Measurements from ENCODE around the gene IKZF1. TPM values are rescaled to one million over a fixed set of nuclear protein-coding genes. Genes with fewer than 3 reads are reported as not detected.
A peak's percentile ranks its signal among the peaks of the same experiment; 100 is the strongest.

IKZF1 gene
- total RNA-seq, 1 experiment from 2014 or later = 0.77 TPM

DNA sequence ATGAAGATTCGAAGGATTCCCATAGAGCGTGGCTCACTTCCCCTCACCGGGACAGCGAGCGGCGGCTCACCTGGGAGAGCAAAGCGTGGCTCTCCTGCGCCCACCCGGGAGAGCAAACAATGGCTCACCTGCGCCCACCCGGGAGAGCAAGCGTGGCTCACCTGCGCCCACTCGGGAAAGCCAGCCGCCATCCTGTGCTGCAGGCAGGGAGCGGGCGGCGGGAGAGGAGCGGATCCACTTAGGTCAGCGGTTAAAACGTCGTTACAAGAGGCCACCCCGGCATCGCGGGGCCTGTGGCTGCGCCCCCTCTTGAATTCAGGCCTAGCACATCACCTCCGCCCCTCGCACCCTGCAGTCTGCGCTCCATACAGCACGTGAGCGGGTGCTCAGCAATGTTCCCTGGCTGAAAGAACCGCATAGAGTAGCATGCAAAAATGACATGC, 146.1 kb downstream of the IKZF1 start:
- in situ Hi-C loops (cut with HindIII; ENCODE audit: low pct_unique_long_range_greater_than_20kb, low sequenced_read_pairs) (no loop called here), intact Hi-C loops (cut with micrococcal nuclease; ENCODE audit: unreplicated experiment) (no loop called here)
- TF ChIP-seq, protein P1, sequence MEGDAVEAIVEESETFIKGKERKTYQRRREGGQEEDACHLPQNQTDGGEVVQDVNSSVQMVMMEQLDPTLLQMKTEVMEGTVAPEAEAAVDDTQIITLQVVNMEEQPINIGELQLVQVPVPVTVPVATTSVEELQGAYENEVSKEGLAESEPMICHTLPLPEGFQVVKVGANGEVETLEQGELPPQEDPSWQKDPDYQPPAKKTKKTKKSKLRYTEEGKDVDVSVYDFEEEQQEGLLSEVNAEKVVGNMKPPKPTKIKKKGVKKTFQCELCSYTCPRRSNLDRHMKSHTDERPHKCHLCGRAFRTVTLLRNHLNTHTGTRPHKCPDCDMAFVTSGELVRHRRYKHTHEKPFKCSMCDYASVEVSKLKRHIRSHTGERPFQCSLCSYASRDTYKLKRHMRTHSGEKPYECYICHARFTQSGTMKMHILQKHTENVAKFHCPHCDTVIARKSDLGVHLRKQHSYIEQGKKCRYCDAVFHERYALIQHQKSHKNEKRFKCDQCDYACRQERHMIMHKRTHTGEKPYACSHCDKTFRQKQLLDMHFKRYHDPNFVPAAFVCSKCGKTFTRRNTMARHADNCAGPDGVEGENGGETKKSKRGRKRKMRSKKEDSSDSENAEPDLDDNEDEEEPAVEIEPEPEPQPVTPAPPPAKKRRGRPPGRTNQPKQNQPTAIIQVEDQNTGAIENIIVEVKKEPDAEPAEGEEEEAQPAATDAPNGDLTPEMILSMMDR (IDR thresholded peaks at IDR 0.05) = no peak
- TF ChIP-seq SIN3A (IDR thresholded peaks at IDR 0.05; ENCODE audit: borderline replicate concordance, insufficient read depth, low read depth, low read length) (no peak), POLR2AphosphoS5 (IDR thresholded peaks at IDR 0.05; ENCODE audit: low read depth, low read length) (no peak), TCF7L2 (IDR thresholded peaks at IDR 0.05; ENCODE audit: low read depth, low read length) (no peak)
- TF ChIP-seq, protein P2, sequence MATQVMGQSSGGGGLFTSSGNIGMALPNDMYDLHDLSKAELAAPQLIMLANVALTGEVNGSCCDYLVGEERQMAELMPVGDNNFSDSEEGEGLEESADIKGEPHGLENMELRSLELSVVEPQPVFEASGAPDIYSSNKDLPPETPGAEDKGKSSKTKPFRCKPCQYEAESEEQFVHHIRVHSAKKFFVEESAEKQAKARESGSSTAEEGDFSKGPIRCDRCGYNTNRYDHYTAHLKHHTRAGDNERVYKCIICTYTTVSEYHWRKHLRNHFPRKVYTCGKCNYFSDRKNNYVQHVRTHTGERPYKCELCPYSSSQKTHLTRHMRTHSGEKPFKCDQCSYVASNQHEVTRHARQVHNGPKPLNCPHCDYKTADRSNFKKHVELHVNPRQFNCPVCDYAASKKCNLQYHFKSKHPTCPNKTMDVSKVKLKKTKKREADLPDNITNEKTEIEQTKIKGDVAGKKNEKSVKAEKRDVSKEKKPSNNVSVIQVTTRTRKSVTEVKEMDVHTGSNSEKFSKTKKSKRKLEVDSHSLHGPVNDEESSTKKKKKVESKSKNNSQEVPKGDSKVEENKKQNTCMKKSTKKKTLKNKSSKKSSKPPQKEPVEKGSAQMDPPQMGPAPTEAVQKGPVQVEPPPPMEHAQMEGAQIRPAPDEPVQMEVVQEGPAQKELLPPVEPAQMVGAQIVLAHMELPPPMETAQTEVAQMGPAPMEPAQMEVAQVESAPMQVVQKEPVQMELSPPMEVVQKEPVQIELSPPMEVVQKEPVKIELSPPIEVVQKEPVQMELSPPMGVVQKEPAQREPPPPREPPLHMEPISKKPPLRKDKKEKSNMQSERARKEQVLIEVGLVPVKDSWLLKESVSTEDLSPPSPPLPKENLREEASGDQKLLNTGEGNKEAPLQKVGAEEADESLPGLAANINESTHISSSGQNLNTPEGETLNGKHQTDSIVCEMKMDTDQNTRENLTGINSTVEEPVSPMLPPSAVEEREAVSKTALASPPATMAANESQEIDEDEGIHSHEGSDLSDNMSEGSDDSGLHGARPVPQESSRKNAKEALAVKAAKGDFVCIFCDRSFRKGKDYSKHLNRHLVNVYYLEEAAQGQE (IDR thresholded peaks at IDR 0.05; ENCODE audit: insufficient read depth in 1 of 2, low read depth in 2 of 2, low read length in 1 of 2) = no peak
- H3K4me1 ChIP-seq (ENCODE audit: control insufficient read depth, insufficient read depth, low read length) = peaks cover 15% of the 10 kb centered on the region; the same call in 1 of the 2 replicates
- CTCF ChIA-PET = no interaction called here
- POLR2A ChIA-PET = no interaction called here
- DNase-seq (ENCODE audit: low read depth, low spot score) (no peak), ATAC-seq (peak; percentile 49)
- no peaks in the 10 kb centered on the region for H3K9me3 ChIP-seq (ENCODE audit: control insufficient read depth, insufficient read depth, low read depth, low read length)
- peaks cover 7% of the 10 kb centered on the region; the same call in 1 of the 2 replicates for H3K36me3 ChIP-seq (ENCODE audit: control insufficient read depth, insufficient read depth, low read length)
- H3K27ac ChIP-seq (ENCODE audit: low read length) = peak overlapping the region; percentile 93
- BruUV-seq (replicated peaks) = TSS peak; percentile 76
- peaks cover 3% of the 10 kb centered on the region for H3K27me3 ChIP-seq (ENCODE audit: control insufficient read depth, insufficient read depth, low read length)
- peak overlapping the region; percentile 75 to 88 for H3K4me3 ChIP-seq (ENCODE audit: low read depth in 2 of 2, low read length in 2 of 2)

Other genes starting within 250 kb of the IKZF1 start
- not detected for gene ZPBP, start 211.5 kb upstream of the IKZF1 start, total RNA-seq (2021; ENCODE audit: unreplicated experiment)
- gene FIGNL1, start 145.6 kb downstream of the IKZF1 start, total RNA-seq (2021; ENCODE audit: unreplicated experiment) = 28.0 TPM